ENCODE results near the gene GPR132. TPM values are rescaled to one million over a fixed set of nuclear protein-coding genes. Genes with fewer than 3 reads are reported as not detected.

GPR132 gene
- total RNA-seq, 1 experiment from 2014 or later, result 0.10 TPM

- no peak overlapping the region for H3K4me2 ChIP-seq (ENCODE audit: low read length)
- no peaks in the 10 kb centered on the region for H3K27me3 ChIP-seq (ENCODE audit: insufficient read depth, low read length)
- no peak overlapping the region for H3K9ac ChIP-seq (ENCODE audit: low read length)
- TF ChIP-seq ZNF274 (IDR thresholded peaks at IDR 0.05; ENCODE audit: low read depth, low read length) (no peak), CEBPB (IDR thresholded peaks at IDR 0.05; ENCODE audit: low read depth) (no peak), EZH2 (IDR thresholded peaks at IDR 0.05) (no peak), TCF7L2 (IDR thresholded peaks at IDR 0.05; ENCODE audit: borderline replicate concordance, extremely low read depth, insufficient read depth, insufficient read length) (no peak), FOSL1 (IDR thresholded peaks at IDR 0.05; ENCODE audit: low read depth) (no peak), CBX3 (IDR thresholded peaks at IDR 0.05; ENCODE audit: low read depth) (no peak), POLR2A (IDR thresholded peaks at IDR 0.05; ENCODE audit: borderline replicate concordance, extremely low read depth, insufficient read depth, insufficient read length) (no peak)
- ChIA-PET POLR2A (no interaction called here), CTCF (no interaction called here), RAD21 (ENCODE audit: low non-redundant PET in 1 of 2, low total read pairs in 2 of 2, uncharacterized antibody in 2 of 2, unreplicated experiment in 2 of 2) (no interaction called here)
- no peak for DNase-seq (ENCODE audit: low read depth, low spot score)
- H3K9me2 ChIP-seq (ENCODE audit: insufficient read depth), result no peaks in the 10 kb centered on the region
- H3K4me3 ChIP-seq (replicated peaks in 1 of 2; ENCODE audit: low read depth in 1 of 2, low read length in 2 of 2), result no peak overlapping the region
- no TSS peak for BruUV-seq (replicated peaks)
- no peak overlapping the region for H2AFZ ChIP-seq (ENCODE audit: low read depth, low read length, poor library complexity, severe bottlenecking)
- H3K9me3 ChIP-seq (ENCODE audit: control insufficient read depth in 1 of 2, insufficient read depth in 1 of 2, low read depth in 1 of 2, low read length in 2 of 2), result no peaks in the 10 kb centered on the region; a peak in 1 of 4 replicates
- no peaks in the 10 kb centered on the region for H4K20me1 ChIP-seq (ENCODE audit: insufficient read depth)
- peaks cover 17 to 22% of the 10 kb centered on the region in 2 experiments for H3K4me1 ChIP-seq (ENCODE audit: control insufficient read depth in 1 of 2, insufficient read depth in 2 of 2, low read length in 2 of 2)
- H3K36me3 ChIP-seq (ENCODE audit: control insufficient read depth in 1 of 2, insufficient read depth in 2 of 2, low read length in 2 of 2), result no peaks in the 10 kb centered on the region
- ATAC-seq, result no peak
- intact Hi-C loops (cut with micrococcal nuclease), result no loop called here
- H3K27ac ChIP-seq (ENCODE audit: low read depth, low read length), result no peak overlapping the region
- H3K79me2 ChIP-seq (ENCODE audit: insufficient read depth, low read length), result peaks cover 1% of the 10 kb centered on the region; the same call in 1 of the 2 replicates
Observed at GRCh38 chr14:105097794-105098127, 32.5 kb upstream of the GPR132 start.

GRCh38 chr14:105096206-105096875, 31.1 kb upstream of the GPR132 start:
- H3K27ac ChIP-seq (ENCODE audit: low read depth, low read length), result no peak overlapping the region
- no peaks in the 10 kb centered on the region for H3K9me2 ChIP-seq (ENCODE audit: insufficient read depth)
- intact Hi-C loops (cut with micrococcal nuclease), result no loop called here
- ATAC-seq (no peak), DNase-seq (ENCODE audit: low read depth, low spot score) (no peak)
- peaks cover 27 to 37% of the 10 kb centered on the region in 2 experiments for H3K4me1 ChIP-seq (ENCODE audit: control insufficient read depth in 1 of 2, insufficient read depth in 2 of 2, low read length in 2 of 2)
- no peak for TF ChIP-seq CTCF (IDR thresholded peaks at IDR 0.05 in 2 of 3, conservative IDR thresholded peaks at IDR 0.05 in 1 of 3; ENCODE audit: borderline replicate concordance in 1 of 3, insufficient read depth in 1 of 3, low read depth in 2 of 3, low read length in 2 of 3)
- TF ChIP-seq JUND (IDR thresholded peaks at IDR 0.05), result no peak
- no peaks in the 10 kb centered on the region; a peak in 1 of 4 replicates for H3K9me3 ChIP-seq (ENCODE audit: control insufficient read depth in 1 of 2, insufficient read depth in 1 of 2, low read depth in 1 of 2, low read length in 2 of 2)
- no peak overlapping the region for H2AFZ ChIP-seq (ENCODE audit: low read depth, low read length, poor library complexity, severe bottlenecking)
- ChIA-PET CTCF (no interaction called here), RAD21 (ENCODE audit: low non-redundant PET in 1 of 2, low total read pairs in 2 of 2, uncharacterized antibody in 2 of 2, unreplicated experiment in 2 of 2) (no interaction called here), POLR2A (no interaction called here)
- no peaks in the 10 kb centered on the region for H3K27me3 ChIP-seq (ENCODE audit: insufficient read depth, low read length)
- H3K36me3 ChIP-seq (ENCODE audit: control insufficient read depth in 1 of 2, insufficient read depth in 2 of 2, low read length in 2 of 2), result no peaks in the 10 kb centered on the region
- H3K9ac ChIP-seq (ENCODE audit: low read length), result no peak overlapping the region
- BruUV-seq (replicated peaks), result no TSS peak
- no peaks in the 10 kb centered on the region for H4K20me1 ChIP-seq (ENCODE audit: insufficient read depth)
- H3K4me2 ChIP-seq (ENCODE audit: low read length), result no peak overlapping the region
- no peak overlapping the region for H3K4me3 ChIP-seq (replicated peaks in 1 of 2; ENCODE audit: low read depth in 1 of 2, low read length in 2 of 2)
- peaks cover 9% of the 10 kb centered on the region; the same call in 1 of the 2 replicates for H3K79me2 ChIP-seq (ENCODE audit: insufficient read depth, low read length)
